DND-41 (cell line): ENCODE results near the gene CACNA2D1.

Source experiments
- EZH2 ChIP-seq: IDR thresholded peaks from 3 replicates; pipeline ENCODE4 v1.6.1; 2012; ENCODE audit warnings: borderline replicate concordance, low read depth, mild to moderate bottlenecking, moderate library complexity, low read length, inconsistent platforms; ENCODE audit not compliant: severe bottlenecking
- TF ChIP-seq, protein P1 (sequence below): IDR thresholded peaks from 2 replicates; pipeline ENCODE4 v1.5.1; 2012; ENCODE audit warnings: borderline replicate concordance, low read length, moderate library complexity, mild to moderate bottlenecking; ENCODE audit not compliant: poor library complexity, severe bottlenecking; ENCODE audit errors: extremely low read depth

DNA sequence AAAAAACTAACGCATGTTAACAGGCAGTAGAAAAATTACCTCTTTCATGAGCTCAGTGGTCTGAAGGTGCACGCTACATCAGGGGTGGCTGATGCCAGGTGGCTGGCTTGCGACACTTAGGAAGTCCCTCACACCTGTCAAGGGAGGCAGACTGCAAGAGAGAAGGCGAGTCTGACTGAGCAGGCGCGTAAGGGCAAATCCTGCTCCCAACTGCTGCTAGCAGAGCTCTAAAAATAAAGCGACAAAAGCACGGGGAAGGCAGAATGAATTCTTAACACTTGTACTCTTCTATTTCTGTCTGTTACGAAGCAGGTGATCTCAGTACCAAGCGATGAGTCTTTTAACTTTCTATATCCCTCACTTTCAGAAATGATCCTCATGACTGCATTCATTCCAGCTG is 33.1 kb downstream of the CACNA2D1 start:
- TF ChIP-seq, protein P1, sequence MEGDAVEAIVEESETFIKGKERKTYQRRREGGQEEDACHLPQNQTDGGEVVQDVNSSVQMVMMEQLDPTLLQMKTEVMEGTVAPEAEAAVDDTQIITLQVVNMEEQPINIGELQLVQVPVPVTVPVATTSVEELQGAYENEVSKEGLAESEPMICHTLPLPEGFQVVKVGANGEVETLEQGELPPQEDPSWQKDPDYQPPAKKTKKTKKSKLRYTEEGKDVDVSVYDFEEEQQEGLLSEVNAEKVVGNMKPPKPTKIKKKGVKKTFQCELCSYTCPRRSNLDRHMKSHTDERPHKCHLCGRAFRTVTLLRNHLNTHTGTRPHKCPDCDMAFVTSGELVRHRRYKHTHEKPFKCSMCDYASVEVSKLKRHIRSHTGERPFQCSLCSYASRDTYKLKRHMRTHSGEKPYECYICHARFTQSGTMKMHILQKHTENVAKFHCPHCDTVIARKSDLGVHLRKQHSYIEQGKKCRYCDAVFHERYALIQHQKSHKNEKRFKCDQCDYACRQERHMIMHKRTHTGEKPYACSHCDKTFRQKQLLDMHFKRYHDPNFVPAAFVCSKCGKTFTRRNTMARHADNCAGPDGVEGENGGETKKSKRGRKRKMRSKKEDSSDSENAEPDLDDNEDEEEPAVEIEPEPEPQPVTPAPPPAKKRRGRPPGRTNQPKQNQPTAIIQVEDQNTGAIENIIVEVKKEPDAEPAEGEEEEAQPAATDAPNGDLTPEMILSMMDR, result no peak
- TF ChIP-seq EZH2, result no peak
